Activated CD8-positive, alpha-beta memory T cell treated with anti-CD3 and anti-CD28 coated beads, Interleukin-2, amount 10 ng/mL, durations not matched to agents 7 days and 5 days (primary cell): ENCODE data around the gene BTNL2. TPM values are rescaled to one million over a fixed set of nuclear protein-coding genes. Genes with fewer than 3 reads are reported as not detected.

Experiments
- ATAC-seq: fragments of 150-1000 bp; cut with Tn5 transposase; one replicate; pipeline ENCODE4 v1.10.0; 2021; ENCODE audit warnings: moderate library complexity
- CTCF ChIA-PET: fragments of 350-600 bp; sonication (Branson Sonifier 250); formaldehyde crosslinking; loops from one replicate; lab custom pipeline; 2021; ENCODE audit warnings: antibody characterized with exemption; lab: Charles Lee
- DNase-seq: peaks from one replicate; pipeline ENCODE4 v3.0.0-alpha.2; 2020
- H3K27ac Mint-ChIP-seq: one replicate; pipeline ENCODE4 v1.8.0; 2021; ENCODE audit warnings: mild to moderate bottlenecking, mixed read lengths
- H3K27me3 Mint-ChIP-seq: one replicate; pipeline ENCODE4 v1.8.0; 2021; ENCODE audit warnings: mixed read lengths
- H3K36me3 Mint-ChIP-seq: one replicate; pipeline ENCODE4 v1.8.0; 2021; ENCODE audit warnings: mild to moderate bottlenecking, mixed read lengths
- H3K4me1 Mint-ChIP-seq: one replicate; pipeline ENCODE4 v1.8.0; 2021; ENCODE audit warnings: mixed read lengths
- H3K4me3 Mint-ChIP-seq: one replicate; pipeline ENCODE4 v1.8.0; 2021; ENCODE audit warnings: mild to moderate bottlenecking, moderate library complexity, mixed read lengths
- H3K9me3 Mint-ChIP-seq: one replicate; pipeline ENCODE4 v1.8.0; 2022; ENCODE audit warnings: low read depth, mixed read lengths
- total RNA-seq, 2 experiments: library from RNA; stranded (reverse); gene quantifications; one replicate each; pipeline ENCODE4 v1.2.3, GENCODE V29; 2021

BTNL2 gene, protein sequence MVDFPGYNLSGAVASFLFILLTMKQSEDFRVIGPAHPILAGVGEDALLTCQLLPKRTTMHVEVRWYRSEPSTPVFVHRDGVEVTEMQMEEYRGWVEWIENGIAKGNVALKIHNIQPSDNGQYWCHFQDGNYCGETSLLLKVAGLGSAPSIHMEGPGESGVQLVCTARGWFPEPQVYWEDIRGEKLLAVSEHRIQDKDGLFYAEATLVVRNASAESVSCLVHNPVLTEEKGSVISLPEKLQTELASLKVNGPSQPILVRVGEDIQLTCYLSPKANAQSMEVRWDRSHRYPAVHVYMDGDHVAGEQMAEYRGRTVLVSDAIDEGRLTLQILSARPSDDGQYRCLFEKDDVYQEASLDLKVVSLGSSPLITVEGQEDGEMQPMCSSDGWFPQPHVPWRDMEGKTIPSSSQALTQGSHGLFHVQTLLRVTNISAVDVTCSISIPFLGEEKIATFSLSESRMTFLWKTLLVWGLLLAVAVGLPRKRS
- not detected for total RNA-seq

DNA sequence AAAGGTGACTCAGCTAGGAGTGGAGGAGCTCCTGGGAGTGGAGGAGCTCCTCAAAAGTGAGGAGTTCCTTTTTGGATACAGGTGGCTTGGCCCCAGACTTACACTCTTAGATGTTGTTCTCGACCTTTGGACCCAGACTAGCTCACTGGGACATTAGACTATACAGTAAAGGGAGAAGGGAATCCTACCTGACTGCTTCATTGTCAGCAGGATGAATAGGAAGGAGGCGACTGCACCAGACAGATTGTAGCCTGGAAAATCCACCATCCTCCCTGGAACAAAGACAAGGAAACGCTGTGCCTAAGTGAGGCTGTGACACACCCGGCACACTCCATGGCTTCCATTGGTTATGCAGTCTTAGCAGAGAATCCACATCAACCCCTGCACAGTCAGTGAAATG, at the start of gene BTNL2:
TSS of gene BTNL2 (minus strand) at position 325 of the 400 bp plus-strand sequence. CDS start at position 267, 58 bp downstream.
- Mint-ChIP-seq H3K27me3 (peaks cover 66% of the 10 kb centered on the region), H3K9me3 (no peaks in the 10 kb centered on the region), H3K4me1 (no peaks in the 10 kb centered on the region), H3K36me3 (no peaks in the 10 kb centered on the region), H3K4me3 (no peak within 1 kb of the TSS), H3K27ac (no peak within 1 kb of the TSS)
- ATAC-seq (no peak), DNase-seq (no peak)
- CTCF ChIA-PET, result no interaction called here

GRCh38 chr6:32449088-32449736, 42.2 kb upstream of the BTNL2 start:
- H3K27me3 Mint-ChIP-seq, result peaks cover 52% of the 10 kb centered on the region
- DNase-seq, result no peak
- peaks cover 21% of the 10 kb centered on the region for H3K36me3 Mint-ChIP-seq
- H3K4me1 Mint-ChIP-seq, result peaks cover 4% of the 10 kb centered on the region
- CTCF ChIA-PET, result no interaction called here
- no peak overlapping the region for H3K4me3 Mint-ChIP-seq
- no peak overlapping the region for H3K27ac Mint-ChIP-seq
- ATAC-seq, result no peak
- peaks cover 8% of the 10 kb centered on the region for H3K9me3 Mint-ChIP-seq

DNA sequence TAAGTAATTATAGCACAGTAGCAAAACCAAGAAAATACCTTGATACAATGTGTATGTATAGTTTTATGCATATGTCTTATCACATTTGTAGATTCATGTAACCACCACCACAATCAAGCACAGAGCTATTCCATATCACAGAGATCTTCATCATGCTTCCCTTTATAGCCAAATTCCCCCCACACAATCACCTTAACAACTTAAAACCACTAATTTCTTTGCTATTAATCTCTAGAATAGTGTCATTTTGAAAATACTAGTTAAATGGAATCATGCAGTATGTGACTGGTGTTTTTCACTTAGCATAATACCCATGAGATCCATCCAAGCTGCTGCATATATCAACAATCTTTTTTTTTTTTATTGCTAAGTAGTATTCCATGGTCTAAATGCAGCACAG, 41.0 kb upstream of the BTNL2 start:
- peaks cover 33% of the 10 kb centered on the region for H3K36me3 Mint-ChIP-seq
- H3K4me3 Mint-ChIP-seq, result no peak overlapping the region
- H3K9me3 Mint-ChIP-seq, result peaks cover 8% of the 10 kb centered on the region
- DNase-seq, result no peak
- no peak for ATAC-seq
- no peak overlapping the region for H3K27ac Mint-ChIP-seq
- CTCF ChIA-PET, result interaction anchor here (1.0 kb wide), 1 partner anchor 17 kb away, joined by 3 read pairs; no protein-coding TSS in a partner anchor
- H3K27me3 Mint-ChIP-seq, result peaks cover 46% of the 10 kb centered on the region
- peaks cover 11% of the 10 kb centered on the region for H3K4me1 Mint-ChIP-seq

GRCh38 chr6:32445321-32445854, 38.4 kb upstream of the BTNL2 start:
- no peak overlapping the region for H3K27ac Mint-ChIP-seq
- CTCF ChIA-PET, result interaction anchor here (1.1 kb wide), 1 partner anchor 9 kb away, joined by 3 read pairs; no protein-coding TSS in a partner anchor
- DNase-seq, result no peak
- peaks cover 49% of the 10 kb centered on the region for H3K36me3 Mint-ChIP-seq
- H3K27me3 Mint-ChIP-seq, result peaks cover 22% of the 10 kb centered on the region
- no peak overlapping the region for H3K4me3 Mint-ChIP-seq
- no peak for ATAC-seq
- H3K4me1 Mint-ChIP-seq, result peaks cover 35% of the 10 kb centered on the region
- no peaks in the 10 kb centered on the region for H3K9me3 Mint-ChIP-seq

GRCh38 chr6:32444433-32444832, 37.5 kb upstream of the BTNL2 start:
- Mint-ChIP-seq H3K27me3 (peaks cover 15% of the 10 kb centered on the region), H3K27ac (no peak overlapping the region), H3K4me1 (peaks cover 42% of the 10 kb centered on the region), H3K4me3 (no peak overlapping the region), H3K36me3 (peaks cover 55% of the 10 kb centered on the region), H3K9me3 (no peaks in the 10 kb centered on the region)
- CTCF ChIA-PET, result interaction anchor here (0.7 kb wide), 1 partner anchor 256 kb away, joined by 3 read pairs; no protein-coding TSS in a partner anchor
- ATAC-seq (no peak), DNase-seq (no peak)

- no peak for DNase-seq
- Mint-ChIP-seq H3K4me1 (peaks cover 50% of the 10 kb centered on the region), H3K27ac (no peak overlapping the region), H3K9me3 (no peaks in the 10 kb centered on the region), H3K36me3 (peaks cover 60% of the 10 kb centered on the region), H3K27me3 (peaks cover 4% of the 10 kb centered on the region), H3K4me3 (no peak overlapping the region)
- CTCF ChIA-PET, result interaction anchor here (1.5 kb wide), 1 partner anchor 257 kb away, joined by 6 read pairs; no protein-coding TSS in a partner anchor
- ATAC-seq, result no peak
Observed at GRCh38 chr6:32442977-32443552, 36.1 kb upstream of the BTNL2 start.

DNA sequence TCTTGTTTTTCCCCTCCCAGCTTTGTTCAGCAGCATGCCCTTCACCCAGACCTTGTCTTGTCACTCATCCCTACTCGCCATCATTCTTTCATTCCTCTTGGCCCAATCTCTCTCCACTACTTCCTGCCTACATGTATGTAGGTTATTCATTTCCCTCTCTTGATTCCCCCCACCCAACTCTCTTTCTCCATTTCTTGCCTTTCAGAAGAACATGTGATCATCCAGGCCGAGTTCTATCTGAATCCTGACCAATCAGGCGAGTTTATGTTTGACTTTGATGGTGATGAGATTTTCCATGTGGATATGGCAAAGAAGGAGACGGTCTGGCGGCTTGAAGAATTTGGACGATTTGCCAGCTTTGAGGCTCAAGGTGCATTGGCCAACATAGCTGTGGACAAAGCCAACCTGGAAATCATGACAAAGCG, 35.3 kb upstream of the BTNL2 start:
- CTCF ChIA-PET, result interaction anchor here (1.0 to 1.5 kb wide), 2 partner anchors 18 to 258 kb away, joined by 3 to 6 read pairs; no protein-coding TSS in a partner anchor
- Mint-ChIP-seq H3K27me3 (no peaks in the 10 kb centered on the region), H3K4me3 (peak overlapping the region; percentile 23), H3K9me3 (no peaks in the 10 kb centered on the region), H3K4me1 (peaks cover 56% of the 10 kb centered on the region), H3K27ac (peak overlapping the region; percentile 19), H3K36me3 (peaks cover 60% of the 10 kb centered on the region)
- no peak for DNase-seq
- ATAC-seq, result no peak

DNA sequence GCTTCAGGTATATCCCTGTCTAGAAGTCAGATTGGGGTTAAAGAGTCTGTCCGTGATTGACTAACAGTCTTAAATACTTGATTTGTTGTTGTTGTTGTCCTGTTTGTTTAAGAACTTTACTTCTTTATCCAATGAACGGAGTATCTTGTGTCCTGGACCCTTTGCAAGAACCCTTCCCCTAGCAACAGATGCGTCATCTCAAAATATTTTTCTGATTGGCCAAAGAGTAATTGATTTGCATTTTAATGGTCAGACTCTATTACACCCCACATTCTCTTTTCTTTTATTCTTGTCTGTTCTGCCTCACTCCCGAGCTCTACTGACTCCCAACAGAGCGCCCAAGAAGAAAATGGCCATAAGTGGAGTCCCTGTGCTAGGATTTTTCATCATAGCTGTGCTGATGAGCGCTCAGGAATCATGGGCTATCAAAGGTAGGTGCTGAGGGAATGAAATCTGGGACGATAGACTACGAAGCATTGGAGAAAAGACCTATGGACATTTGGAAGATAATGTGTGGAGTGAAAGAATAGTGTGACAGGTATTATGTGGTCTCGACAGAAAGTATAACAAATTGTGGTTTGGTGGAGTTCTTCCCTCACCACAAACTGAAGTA, 32.7 kb upstream of the BTNL2 start, which contains the start of gene HLA-DRA:
TSS of gene HLA-DRA (plus strand) at position 286 of the 613 bp plus-strand sequence. CDS start at position 350, 64 bp downstream.
- Mint-ChIP-seq H3K9me3 (no peaks in the 10 kb centered on the region), H3K27ac (peak within 1 kb of the TSS; percentile 97), H3K27me3 (no peaks in the 10 kb centered on the region), H3K4me3 (peak within 1 kb of the TSS; percentile 99), H3K36me3 (peaks cover 51% of the 10 kb centered on the region), H3K4me1 (peaks cover 60% of the 10 kb centered on the region)
- DNase-seq (peak; percentile 60), ATAC-seq (peak; percentile 92)
- CTCF ChIA-PET, result interaction anchor here (1.0 to 2.7 kb wide), 8 partner anchors 20 to 428 kb away, joined by 3 to 13 read pairs (median 5); no protein-coding TSS in a partner anchor

DNA sequence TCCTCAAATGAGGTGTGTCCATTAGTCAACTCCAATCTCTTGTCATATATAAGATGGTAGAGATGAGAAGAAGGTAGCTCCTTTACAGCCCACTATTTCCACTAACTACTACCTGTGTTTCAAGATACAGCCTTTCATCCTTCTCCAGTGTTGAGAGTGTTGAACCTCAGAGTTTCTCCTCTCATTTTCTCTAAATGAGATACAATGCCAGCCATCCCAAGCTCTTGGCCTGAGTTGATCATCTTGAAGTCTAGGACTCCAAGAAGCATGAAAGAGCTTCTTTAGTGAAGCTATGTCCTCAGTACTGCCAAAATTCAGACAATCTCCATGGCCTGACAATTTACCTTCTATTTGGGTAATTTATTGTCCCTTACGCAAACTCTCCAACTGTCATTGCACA, 32.2 kb upstream of the BTNL2 start:
- peak overlapping the region; percentile 99 for H3K4me3 Mint-ChIP-seq
- CTCF ChIA-PET, result interaction anchor here (1.0 to 2.7 kb wide), 8 partner anchors 20 to 429 kb away, joined by 3 to 13 read pairs (median 5); no protein-coding TSS in a partner anchor
- H3K36me3 Mint-ChIP-seq, result peaks cover 46% of the 10 kb centered on the region
- peaks cover 59% of the 10 kb centered on the region for H3K4me1 Mint-ChIP-seq
- H3K27me3 Mint-ChIP-seq, result no peaks in the 10 kb centered on the region
- no peak for DNase-seq
- H3K27ac Mint-ChIP-seq, result peak overlapping the region; percentile 97
- ATAC-seq, result peak; percentile 2
- no peaks in the 10 kb centered on the region for H3K9me3 Mint-ChIP-seq

DNA sequence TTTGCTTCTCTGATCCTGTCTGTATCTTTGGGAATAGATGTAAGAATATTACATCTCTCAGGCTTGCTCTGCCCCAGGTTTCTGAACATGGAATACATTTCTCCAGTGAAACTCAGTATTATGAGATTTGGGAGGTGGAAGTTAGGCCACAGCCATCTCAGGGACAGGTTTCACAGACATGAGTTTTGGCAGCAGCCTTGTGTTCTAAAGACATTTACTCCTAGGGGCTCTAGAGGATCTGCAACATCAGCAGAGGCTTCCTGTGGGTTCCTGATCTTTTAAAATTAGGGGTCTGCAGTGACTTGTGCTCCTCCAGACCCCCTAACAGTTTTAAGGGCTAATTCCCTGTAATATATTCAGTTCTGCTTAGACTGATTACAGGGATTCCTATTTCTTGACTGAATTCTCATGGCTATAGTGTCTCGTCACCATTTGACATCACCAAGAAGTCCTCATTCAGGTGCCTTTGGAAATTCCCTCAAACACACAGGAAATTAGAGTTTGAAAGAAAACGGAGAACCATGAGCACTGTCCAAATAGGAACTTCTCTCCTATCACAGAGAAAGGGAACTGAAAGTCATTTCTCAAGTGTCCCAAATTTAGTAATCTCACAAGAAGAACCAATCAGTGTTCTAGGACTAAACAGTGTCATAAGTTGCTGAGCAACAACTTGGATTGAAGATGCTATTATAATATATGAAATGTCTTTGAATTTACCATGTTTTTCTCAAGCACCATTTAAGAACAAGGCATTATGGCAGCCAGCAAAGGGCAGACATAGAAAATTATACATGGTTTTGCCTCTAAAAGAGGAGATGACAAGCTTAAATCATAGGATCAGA, 30.2 kb upstream of the BTNL2 start:
- no peak for DNase-seq
- peaks cover 27% of the 10 kb centered on the region for H3K36me3 Mint-ChIP-seq
- H3K27me3 Mint-ChIP-seq, result peaks cover 14% of the 10 kb centered on the region
- H3K4me1 Mint-ChIP-seq, result peaks cover 44% of the 10 kb centered on the region
- peak overlapping the region; percentile 72 for H3K27ac Mint-ChIP-seq
- peak; percentile 60 for ATAC-seq
- no peaks in the 10 kb centered on the region for H3K9me3 Mint-ChIP-seq
- CTCF ChIA-PET, result interaction anchor here (1.1 to 2.7 kb wide), 3 partner anchors 9 to 255 kb away, joined by 3 to 13 read pairs (median 5); no protein-coding TSS in a partner anchor
- H3K4me3 Mint-ChIP-seq, result peak overlapping the region; percentile 8

- peaks cover 34% of the 10 kb centered on the region for H3K4me1 Mint-ChIP-seq
Observed at GRCh38 chr6:32436186-32436585, 29.2 kb upstream of the BTNL2 start.

More at GRCh38 chr6:32436186-32436585, 29.2 kb upstream of the BTNL2 start:
- H3K27me3 Mint-ChIP-seq, result peaks cover 17% of the 10 kb centered on the region
- H3K9me3 Mint-ChIP-seq, result no peaks in the 10 kb centered on the region
- DNase-seq (no peak), ATAC-seq (no peak)
- CTCF ChIA-PET, result interaction anchor here (1.1 to 1.7 kb wide), 2 partner anchors 10 to 256 kb away, joined by 3 to 7 read pairs; no protein-coding TSS in a partner anchor
- no peak overlapping the region for H3K27ac Mint-ChIP-seq
- H3K4me3 Mint-ChIP-seq, result no peak overlapping the region
- H3K36me3 Mint-ChIP-seq, result peaks cover 17% of the 10 kb centered on the region
